Heart right ventricle (tissue), 16 donors: ENCODE results near the gene CASP6. TPM values are rescaled to one million over a fixed set of nuclear protein-coding genes. Genes with fewer than 3 reads are reported as not detected.

ENCODE experiments used
- ATAC-seq, 8 donors: fragments of 200-7000 bp; cut with Tn5 transposase; one replicate each; pipeline ENCODE4 v1.9.1; 2020; ENCODE audit warnings: mild to moderate bottlenecking in 8 of 8, moderate library complexity in 8 of 8, moderate number of reproducible peaks in 1 of 8
- DNase-seq, 2 donors: peaks; one replicate each; pipeline ENCODE4 v3.0.0-alpha.2; 2020
- H3K27ac ChIP-seq, 10 donors: fragments of 200-600 bp; sonication (generic) in 2 of 10; one replicate each; pipeline versions ENCODE4 v1.5.0 to v1.8.0; 2020 to 2022; ENCODE audit warnings: mild to moderate bottlenecking in 3 of 10
- H3K27me3 ChIP-seq, 7 donors: fragments of 200-600 bp; one replicate each; pipeline ENCODE4 v1.8.0; 2021 to 2022; ENCODE audit warnings: mild to moderate bottlenecking in 2 of 7
- H3K36me3 ChIP-seq, 9 donors: fragments of 200-600 bp; sonication (generic) in 1 of 9; one replicate each; pipeline versions ENCODE4 v1.5.0 to v1.8.0; 2020 to 2022; ENCODE audit warnings: mild to moderate bottlenecking in 2 of 9
- H3K4me1 ChIP-seq, 9 donors: fragments of 200-600 bp; sonication (generic) in 1 of 9; one replicate each; pipeline versions ENCODE4 v1.5.0 to v1.8.0; 2020 to 2022; ENCODE audit warnings: mild to moderate bottlenecking in 4 of 9
- H3K4me3 ChIP-seq, 10 donors: fragments of 200-600 bp; sonication (generic) in 2 of 10; one replicate each; pipeline versions ENCODE4 v1.5.0 to v1.8.0; 2020 to 2022; ENCODE audit warnings: mild to moderate bottlenecking in 7 of 10, moderate library complexity in 2 of 10
- H3K9me3 ChIP-seq, 11 donors: fragments of 200-600 bp in 10 of 11; sonication (generic) in 2 of 11; one replicate each; pipeline versions ENCODE4 v1.5.0 to v1.8.0; 2013 to 2022; ENCODE audit warnings: mild to moderate bottlenecking in 2 of 11, control low read depth in 1 of 11, moderate library complexity in 1 of 11
- CTCF ChIP-seq, 9 donors: fragments of 200-600 bp; sonication (generic) in 2 of 9; IDR thresholded peaks; one replicate each; pipeline versions ENCODE4 v1.5.0 to v1.8.0; 2021 to 2022; ENCODE audit warnings: antibody characterized with exemption in 9 of 9, mild to moderate bottlenecking in 5 of 9, moderate library complexity in 1 of 9
- WGBS, 2 donors: extraction: QIAGEN DNeasy Blood & Tissue Kit; methylation state at CpG; one replicate each; pipeline ENCODE4 v1.1.7; 2013; ENCODE audit warnings: inconsistent platforms in 1 of 2; 5-methylcytosine and 5-hydroxymethylcytosine counted together
- intact Hi-C, 10 donors: fragments of 100-400 bp; cut with DNase I; formaldehyde crosslinking; loops; one replicate each; pipeline versions ENCODE4 v1.11.1 to v1.14.2; 2022
- polyA plus RNA-seq, 2 donors: library from polyadenylated mRNA; stranded (reverse); fragments of 200-250 nt; gene quantifications; one replicate each; pipeline ENCODE4 v1.2.3, GENCODE V29; 2013
- total RNA-seq, 10 donors: library from RNA; stranded (reverse); fragmentation: NEBNext Ultra II Directional in 3 of 10; extraction: Animal tissue kit (Norgen Biotek cat#: 25700) in 3 of 10; gene quantifications; one replicate each; pipeline versions ENCODE4 v1.2.1 to v1.2.4, GENCODE V29; 2021 to 2023
- donor health status: Arrhythmogenic right ventricular cardiomyopathy.
- donor health status: ischemic (EF 13 %, LVEDD 7.1; RV severe dilation, severe dysfunction).
- donor health status: healthy with polysubstance abuse.
- donor health status: DM: no; HTN: yes; CAD: no.
- donor health status: DM: no; HTN: no; CAD: no.
- donor health status: ischemic (EF 25% LVEDD 6.9; RV normal size, moderate dysfunction).
- donor health status: ischemic (EF 25% LVEDD 5.7; RV mildly dilated, moderate dysfunction).
- donor health status: healthy.
- donor health status: DM: yes; HTN: yes; CAD: no.
- donor health status: Ischemic cardiomyopathy.
- donor health status: ischemic (EF 35%, LVEDD 5.7; RV mildly dilated, moderate dysfunction).
- donor health status: nonischemic (EF 11% LVEDD 7.7; RV severe dilation, severe dysfunction).
- donor health status: DM: yes; HTN: yes; CAD: no.
- donor health status: PGD.
- donor health status: ischemic (EF 29% LVEDD 5.4; RV normal size, mild dysfunction).
- donor health status: nonischemic (EF 23%, LVEDD 6.1; RV moderate dilation, normal function).

The CASP6 gene
- total and polyA plus RNA-seq, 12 donors: 3.0 to 10.2 (median 6.2) TPM

GRCh38 chr4:109708435-109708834, 5.2 kb upstream of the CASP6 start:
- no peak for TF ChIP-seq CTCF (IDR thresholded peaks at IDR 0.05)
- H3K36me3 ChIP-seq: peaks cover 0 to 47% (median 0%) of the 10 kb centered on the region in 9 donors
- H3K27me3 ChIP-seq: no peaks in the 10 kb centered on the region
- H3K4me1 ChIP-seq: peaks cover 0 to 10% (median 2%) of the 10 kb centered on the region in 9 donors
- H3K27ac ChIP-seq: no peak overlapping the region
- H3K4me3 ChIP-seq: no peak overlapping the region
- intact Hi-C loops: loop anchor here in 6 of 10 donors (10.0 kb wide), 5 partner anchors 96 to 266 kb away; partner anchors contain the start of genes GAR1 (in 2 of the 6), CFI (in 1 of the 6) and MCUB (in 1 of the 6)
- 28 to 44% methylated on average over 2 of the region's 2 CpGs for WGBS, 2 donors
- no peaks in the 10 kb centered on the region for H3K9me3 ChIP-seq
- DNase-seq (no peak), ATAC-seq (no peak)

- H3K4me1 ChIP-seq: peaks cover 2 to 26% (median 15%) of the 10 kb centered on the region in 9 donors
- no peak for TF ChIP-seq CTCF (IDR thresholded peaks at IDR 0.05)
- DNase-seq (no peak), ATAC-seq (peak in 2 of 8 donors; percentile 7 to 15)
- intact Hi-C loops: loop anchor here in 9 of 10 donors (2.0 to 10.0 kb wide), 10 partner anchors 98 to 277 kb away; partner anchors contain the start of genes GAR1 (in 8 of the 9), CFI (in 3 of the 9) and MCUB (in 2 of the 9)
- peak overlapping the region in 9 of 10 donors; percentile 78 to 87 (median 81) for H3K27ac ChIP-seq
- no peaks in the 10 kb centered on the region for H3K27me3 ChIP-seq
- H3K9me3 ChIP-seq: no peaks in the 10 kb centered on the region
- WGBS, 2 donors: 14 to 18% methylated on average over 11 of the region's 11 CpGs
- peak overlapping the region; percentile 64 to 96 (median 86) for H3K4me3 ChIP-seq
- H3K36me3 ChIP-seq: peaks cover 0 to 14% (median 0%) of the 10 kb centered on the region in 9 donors
Observed at GRCh38 chr4:109703664-109704361, 568 bp upstream of the CASP6 start.

- no peak for DNase-seq
- no peak for ATAC-seq
- peaks cover 2 to 26% (median 15%) of the 10 kb centered on the region in 9 donors for H3K4me1 ChIP-seq
- H3K9me3 ChIP-seq: peaks cover 0 to 1% (median 0%) of the 10 kb centered on the region in 11 donors
- peaks cover 0 to 14% (median 0%) of the 10 kb centered on the region in 9 donors for H3K36me3 ChIP-seq
- peak overlapping the region; percentile 64 to 96 (median 86) for H3K4me3 ChIP-seq
- 51 to 59% methylated on average over 21 of the region's 21 CpGs for WGBS, 2 donors
- no peak for TF ChIP-seq CTCF (IDR thresholded peaks at IDR 0.05)
- intact Hi-C loops: loop anchor here in 9 of 10 donors (2.0 to 10.0 kb wide), 10 partner anchors 101 to 274 kb away; partner anchors contain the start of genes GAR1 (in 8 of the 9), CFI (in 3 of the 9) and MCUB (in 2 of the 9)
- peak overlapping the region in 8 of 10 donors; percentile 78 to 87 (median 82) for H3K27ac ChIP-seq
- no peaks in the 10 kb centered on the region for H3K27me3 ChIP-seq
Observed at GRCh38 chr4:109701566-109702410, 1.5 kb downstream of the CASP6 start.
